Stomach smooth muscle (tissue), 2 donors: ENCODE data around the gene ZBTB16.
A peak's percentile ranks its signal among the peaks of the same experiment; 100 is the strongest.

Experiments used
- H3K27ac ChIP-seq: one replicate; pipeline ENCODE4 v1.7.0; 2013; ENCODE audit warnings: mild to moderate bottlenecking, low read length, inconsistent platforms
- H3K27me3 ChIP-seq, 2 donors: one replicate each; pipeline ENCODE4 v1.7.0; 2013; ENCODE audit warnings: low read length in 2 of 2; ENCODE audit not compliant: insufficient read depth in 2 of 2, control insufficient read depth in 1 of 2
- H3K36me3 ChIP-seq, 2 donors: one replicate each; pipeline ENCODE4 v1.7.0; 2013; ENCODE audit warnings: low read length in 2 of 2; ENCODE audit not compliant: control insufficient read depth in 2 of 2, insufficient read depth in 2 of 2
- H3K4me1 ChIP-seq: one replicate; pipeline ENCODE4 v1.7.0; 2013; ENCODE audit warnings: low read length; ENCODE audit not compliant: control insufficient read depth, insufficient read depth
- H3K4me3 ChIP-seq, 2 donors: one replicate each; pipeline ENCODE4 v1.7.0; 2013; ENCODE audit warnings: low read length in 2 of 2
- H3K9ac ChIP-seq, 2 donors: one replicate each; pipeline ENCODE4 v1.7.0; 2013; ENCODE audit warnings: low read length in 2 of 2, mild to moderate bottlenecking in 1 of 2
- H3K9me3 ChIP-seq, 2 donors: one replicate each; pipeline ENCODE4 v1.7.0; 2013; ENCODE audit warnings: low read length in 2 of 2; ENCODE audit not compliant: control insufficient read depth in 2 of 2
- donor health status: healthy.
- donor health status: Pancreatic carcinoma.

ZBTB16 gene

GRCh38 chr11:114140826-114141225 lies 81.3 kb downstream of the ZBTB16 start:
- no peak overlapping the region for H3K9ac ChIP-seq
- no peaks in the 10 kb centered on the region for H3K9me3 ChIP-seq
- no peak overlapping the region for H3K4me3 ChIP-seq
- no peaks in the 10 kb centered on the region for H3K27me3 ChIP-seq
- H3K27ac ChIP-seq = peak overlapping the region; percentile 2
- peaks cover 59% of the 10 kb centered on the region for H3K4me1 ChIP-seq
- H3K36me3 ChIP-seq = peaks cover 0 to 5% of the 10 kb centered on the region in 2 donors

- H3K36me3 ChIP-seq = peaks cover 0 to 5% of the 10 kb centered on the region in 2 donors
- H3K27ac ChIP-seq = no peak overlapping the region
- H3K9me3 ChIP-seq = no peaks in the 10 kb centered on the region
- H3K27me3 ChIP-seq = no peaks in the 10 kb centered on the region
- H3K9ac ChIP-seq = no peak overlapping the region
- no peak overlapping the region for H3K4me3 ChIP-seq
- peaks cover 54% of the 10 kb centered on the region for H3K4me1 ChIP-seq
These were observed 82.5 kb downstream of the ZBTB16 start for GRCh38 chr11:114141863-114142580.

GRCh38 chr11:114142707-114143106 lies 83.2 kb downstream of the ZBTB16 start:
- Histone ChIP-seq H3K9me3 (no peaks in the 10 kb centered on the region), H3K4me3 (no peak overlapping the region), H3K9ac (no peak overlapping the region), H3K27me3 (no peaks in the 10 kb centered on the region), H3K27ac (peak overlapping the region; percentile 24), H3K4me1 (peaks cover 53% of the 10 kb centered on the region), H3K36me3 (peaks cover 0 to 5% of the 10 kb centered on the region in 2 donors)

- no peaks in the 10 kb centered on the region for H3K27me3 ChIP-seq
- no peak overlapping the region for H3K27ac ChIP-seq
- no peak overlapping the region for H3K4me3 ChIP-seq
- no peak overlapping the region for H3K9ac ChIP-seq
- H3K9me3 ChIP-seq = no peaks in the 10 kb centered on the region
- peaks cover 0 to 5% of the 10 kb centered on the region in 2 donors for H3K36me3 ChIP-seq
- peaks cover 54% of the 10 kb centered on the region for H3K4me1 ChIP-seq
These were observed 85.8 kb downstream of the ZBTB16 start for GRCh38 chr11:114145166-114145775.

GRCh38 chr11:114147375-114148012 lies 88.0 kb downstream of the ZBTB16 start:
- no peaks in the 10 kb centered on the region for H3K9me3 ChIP-seq
- peaks cover 52% of the 10 kb centered on the region for H3K4me1 ChIP-seq

GRCh38 chr11:114148013-114148382 lies 88.5 kb downstream of the ZBTB16 start:
- H3K27ac ChIP-seq = peak overlapping the region; percentile 42
- H3K4me3 ChIP-seq = peak overlapping the region in 1 of 2 donors; percentile 29
- no peaks in the 10 kb centered on the region for H3K36me3 ChIP-seq
- peaks cover 55% of the 10 kb centered on the region for H3K4me1 ChIP-seq
- no peaks in the 10 kb centered on the region for H3K27me3 ChIP-seq
- H3K9me3 ChIP-seq = no peaks in the 10 kb centered on the region
- H3K9ac ChIP-seq = no peak overlapping the region

More at GRCh38 chr11:114147375-114148012, 88.0 kb downstream of the ZBTB16 start:
- Histone ChIP-seq H3K4me3 (no peak overlapping the region), H3K9ac (no peak overlapping the region), H3K36me3 (no peaks in the 10 kb centered on the region), H3K27me3 (no peaks in the 10 kb centered on the region), H3K27ac (peak overlapping the region; percentile 42)

GRCh38 chr11:114149689-114150407 lies 90.3 kb downstream of the ZBTB16 start:
- H3K27me3 ChIP-seq = no peaks in the 10 kb centered on the region
- peaks cover 58% of the 10 kb centered on the region for H3K4me1 ChIP-seq
- no peak overlapping the region for H3K9ac ChIP-seq
- H3K4me3 ChIP-seq = no peak overlapping the region
- H3K27ac ChIP-seq = peak overlapping the region; percentile 11
- no peaks in the 10 kb centered on the region for H3K9me3 ChIP-seq
- H3K36me3 ChIP-seq = no peaks in the 10 kb centered on the region

- Histone ChIP-seq H3K36me3 (no peaks in the 10 kb centered on the region), H3K9me3 (no peaks in the 10 kb centered on the region), H3K9ac (no peak overlapping the region), H3K4me3 (no peak overlapping the region), H3K27me3 (no peaks in the 10 kb centered on the region), H3K27ac (no peak overlapping the region), H3K4me1 (peaks cover 63% of the 10 kb centered on the region)
These were observed 91.2 kb downstream of the ZBTB16 start for GRCh38 chr11:114150671-114151070.

GRCh38 chr11:114151631-114152030 lies 92.1 kb downstream of the ZBTB16 start:
- Histone ChIP-seq H3K4me1 (peaks cover 66% of the 10 kb centered on the region), H3K27ac (peak overlapping the region; percentile 31), H3K4me3 (no peak overlapping the region), H3K27me3 (no peaks in the 10 kb centered on the region), H3K9ac (no peak overlapping the region), H3K9me3 (no peaks in the 10 kb centered on the region), H3K36me3 (peaks cover 0 to 6% of the 10 kb centered on the region in 2 donors)

GRCh38 chr11:114152162-114152561 lies 92.7 kb downstream of the ZBTB16 start:
- H3K27me3 ChIP-seq = no peaks in the 10 kb centered on the region
- peak overlapping the region; percentile 41 for H3K27ac ChIP-seq
- H3K4me3 ChIP-seq = no peak overlapping the region
- no peaks in the 10 kb centered on the region for H3K9me3 ChIP-seq
- peaks cover 70% of the 10 kb centered on the region for H3K4me1 ChIP-seq
- H3K9ac ChIP-seq = no peak overlapping the region
- H3K36me3 ChIP-seq = peaks cover 0 to 11% of the 10 kb centered on the region in 2 donors
